GM21576 (cell line): ENCODE results near the gene KDM4C.
A peak's percentile ranks its signal among the peaks of the same experiment; 100 is the strongest.

ENCODE experiments used
- ATAC-seq: cut with Tn5 transposase; IDR thresholded peaks from one replicate; pipeline ENCODE4 v1.9.1; 2021; ENCODE audit warnings: mild to moderate bottlenecking, moderate library complexity; ENCODE audit not compliant: unreplicated experiment

The KDM4C gene

GRCh38 chr9:6897898-6898302 lies 140.1 kb downstream of the KDM4C start:
- ATAC-seq = no peak

GRCh38 chr9:6899274-6899673 lies 141.5 kb downstream of the KDM4C start:
- ATAC-seq = no peak

GRCh38 chr9:6900440-6900883 lies 142.7 kb downstream of the KDM4C start:
- ATAC-seq = no peak

GRCh38 chr9:6901180-6901579 lies 143.4 kb downstream of the KDM4C start:
- ATAC-seq = no peak

- no peak for ATAC-seq
Measured at GRCh38 chr9:6902423-6902822, 144.7 kb downstream of the KDM4C start.

- no peak for ATAC-seq
Measured at GRCh38 chr9:6904371-6904770, 146.6 kb downstream of the KDM4C start.

GRCh38 chr9:6905850-6906375 lies 148.1 kb downstream of the KDM4C start:
- no peak for ATAC-seq

- no peak for ATAC-seq
Measured at GRCh38 chr9:6907772-6908381, 150.1 kb downstream of the KDM4C start.

- ATAC-seq = no peak
Measured at GRCh38 chr9:6909181-6909580, 151.4 kb downstream of the KDM4C start.

- no peak for ATAC-seq
Measured at GRCh38 chr9:6910032-6910431, 152.3 kb downstream of the KDM4C start.

- ATAC-seq = no peak
Measured at GRCh38 chr9:6910497-6910896, 152.7 kb downstream of the KDM4C start.

GRCh38 chr9:6911901-6912638 lies 154.3 kb downstream of the KDM4C start:
- ATAC-seq = no peak

- ATAC-seq = no peak
Measured at GRCh38 chr9:6915635-6916034, 157.9 kb downstream of the KDM4C start.

GRCh38 chr9:6917162-6917561 lies 159.4 kb downstream of the KDM4C start:
- ATAC-seq = peak; percentile 87

- ATAC-seq = no peak
Measured at GRCh38 chr9:6920041-6920440, 162.3 kb downstream of the KDM4C start.

GRCh38 chr9:6921315-6921714 lies 163.5 kb downstream of the KDM4C start:
- ATAC-seq = no peak

- no peak for ATAC-seq
Measured at GRCh38 chr9:6922124-6922676, 164.4 kb downstream of the KDM4C start.

GRCh38 chr9:6922680-6923079 lies 164.9 kb downstream of the KDM4C start:
- no peak for ATAC-seq

GRCh38 chr9:6923086-6923485 lies 165.3 kb downstream of the KDM4C start:
- ATAC-seq = no peak

- ATAC-seq = no peak
Measured at GRCh38 chr9:6924149-6924548, 166.4 kb downstream of the KDM4C start.

GRCh38 chr9:6924988-6925563 lies 167.3 kb downstream of the KDM4C start:
- ATAC-seq = no peak

GRCh38 chr9:6925836-6926235 lies 168.1 kb downstream of the KDM4C start:
- ATAC-seq = no peak
